Effector memory CD4-positive, alpha-beta T cell (primary cell): ENCODE data around the gene CACNB4.

Source experiments
- DNase-seq, 3 donors: peaks; one replicate each; pipeline ENCODE4 v3.0.0-alpha.2; 2020
- H3K27ac ChIP-seq: 2 replicates; pipeline ENCODE4 v1.7.0; 2013; ENCODE audit warnings: mild to moderate bottlenecking, low read length, moderate library complexity; ENCODE audit not compliant: insufficient read depth, poor library complexity, severe bottlenecking
- H3K27me3 ChIP-seq: replicated peaks from 2 replicates; pipeline ENCODE4 v1.7.0; 2013; ENCODE audit warnings: mild to moderate bottlenecking, low read length; ENCODE audit not compliant: insufficient read depth, control insufficient read depth, poor library complexity, severe bottlenecking
- H3K36me3 ChIP-seq: 2 replicates; pipeline ENCODE4 v1.7.0; 2013; ENCODE audit warnings: mild to moderate bottlenecking, low read length, moderate library complexity; ENCODE audit not compliant: control insufficient read depth, insufficient read depth
- H3K4me1 ChIP-seq: 2 replicates; pipeline ENCODE4 v1.7.0; 2013; ENCODE audit warnings: low read length, mild to moderate bottlenecking; ENCODE audit not compliant: control insufficient read depth, insufficient read depth, poor library complexity, severe bottlenecking
- H3K4me3 ChIP-seq: 2 replicates; pipeline ENCODE4 v1.7.0; 2013; ENCODE audit warnings: low read length, low read depth, mild to moderate bottlenecking; ENCODE audit not compliant: insufficient read depth, poor library complexity, severe bottlenecking
- H3K9me3 ChIP-seq: 2 replicates; pipeline ENCODE4 v1.7.0; 2013; ENCODE audit warnings: mild to moderate bottlenecking, low read length, moderate library complexity; ENCODE audit not compliant: control insufficient read depth

Gene CACNB4

GRCh38 chr2:151983221-151983620 is 115.6 kb downstream of the CACNB4 start:
- no peak for DNase-seq
- Histone ChIP-seq H3K27me3 (no peaks in the 10 kb centered on the region), H3K9me3 (no peaks in the 10 kb centered on the region), H3K4me1 (no peaks in the 10 kb centered on the region), H3K4me3 (no peak overlapping the region), H3K27ac (no peak overlapping the region), H3K36me3 (no peaks in the 10 kb centered on the region)

- H3K4me3 ChIP-seq, result no peak overlapping the region
- no peaks in the 10 kb centered on the region for H3K4me1 ChIP-seq
- no peaks in the 10 kb centered on the region for H3K9me3 ChIP-seq
- H3K27me3 ChIP-seq, result no peaks in the 10 kb centered on the region
- H3K27ac ChIP-seq, result no peak overlapping the region
- no peak for DNase-seq
- no peaks in the 10 kb centered on the region for H3K36me3 ChIP-seq
Measured at GRCh38 chr2:151981886-151982285, 117.0 kb downstream of the CACNB4 start.

- Histone ChIP-seq H3K36me3 (no peaks in the 10 kb centered on the region), H3K9me3 (no peaks in the 10 kb centered on the region), H3K4me3 (no peak overlapping the region), H3K27ac (no peak overlapping the region), H3K27me3 (no peaks in the 10 kb centered on the region), H3K4me1 (no peaks in the 10 kb centered on the region)
- DNase-seq, result no peak
Measured at GRCh38 chr2:151979694-151980093, 119.2 kb downstream of the CACNB4 start.

- no peaks in the 10 kb centered on the region for H3K9me3 ChIP-seq
- no peak overlapping the region for H3K27ac ChIP-seq
- no peaks in the 10 kb centered on the region for H3K36me3 ChIP-seq
- no peak for DNase-seq
- H3K4me3 ChIP-seq, result no peak overlapping the region
- H3K27me3 ChIP-seq, result no peaks in the 10 kb centered on the region
- no peaks in the 10 kb centered on the region for H3K4me1 ChIP-seq
Measured at GRCh38 chr2:151978709-151979108, 120.1 kb downstream of the CACNB4 start.

- no peaks in the 10 kb centered on the region for H3K36me3 ChIP-seq
- no peak overlapping the region for H3K4me3 ChIP-seq
- no peaks in the 10 kb centered on the region for H3K4me1 ChIP-seq
- no peaks in the 10 kb centered on the region for H3K27me3 ChIP-seq
- no peaks in the 10 kb centered on the region for H3K9me3 ChIP-seq
- no peak for DNase-seq
- H3K27ac ChIP-seq, result no peak overlapping the region
Measured at GRCh38 chr2:151977631-151978030, 121.2 kb downstream of the CACNB4 start.

GRCh38 chr2:151976945-151977353 is 121.9 kb downstream of the CACNB4 start:
- Histone ChIP-seq H3K27me3 (no peaks in the 10 kb centered on the region), H3K27ac (no peak overlapping the region), H3K4me3 (no peak overlapping the region), H3K4me1 (no peaks in the 10 kb centered on the region), H3K36me3 (no peaks in the 10 kb centered on the region), H3K9me3 (no peaks in the 10 kb centered on the region)
- no peak for DNase-seq

GRCh38 chr2:151975460-151976414 is 123.1 kb downstream of the CACNB4 start:
- H3K27me3 ChIP-seq, result no peaks in the 10 kb centered on the region
- DNase-seq, result no peak

GRCh38 chr2:151974988-151975387 is 123.9 kb downstream of the CACNB4 start:
- no peaks in the 10 kb centered on the region for H3K4me1 ChIP-seq
- H3K27ac ChIP-seq, result no peak overlapping the region
- no peaks in the 10 kb centered on the region for H3K27me3 ChIP-seq
- H3K9me3 ChIP-seq, result no peaks in the 10 kb centered on the region
- DNase-seq, result no peak
- H3K36me3 ChIP-seq, result no peaks in the 10 kb centered on the region
- H3K4me3 ChIP-seq, result no peak overlapping the region

More at GRCh38 chr2:151975460-151976414, 123.1 kb downstream of the CACNB4 start:
- no peaks in the 10 kb centered on the region for H3K4me1 ChIP-seq
- no peak overlapping the region for H3K27ac ChIP-seq
- H3K9me3 ChIP-seq, result no peaks in the 10 kb centered on the region
- no peaks in the 10 kb centered on the region for H3K36me3 ChIP-seq
- no peak overlapping the region for H3K4me3 ChIP-seq

- Histone ChIP-seq H3K36me3 (no peaks in the 10 kb centered on the region), H3K27me3 (no peaks in the 10 kb centered on the region), H3K4me1 (no peaks in the 10 kb centered on the region), H3K27ac (no peak overlapping the region), H3K4me3 (no peak overlapping the region), H3K9me3 (no peaks in the 10 kb centered on the region)
- DNase-seq, result no peak
Measured at GRCh38 chr2:151973901-151974199, 125.0 kb downstream of the CACNB4 start.

GRCh38 chr2:151973013-151973900 is 125.6 kb downstream of the CACNB4 start:
- H3K9me3 ChIP-seq, result no peaks in the 10 kb centered on the region
- H3K4me3 ChIP-seq, result no peak overlapping the region
- no peak for DNase-seq
- H3K27me3 ChIP-seq, result no peaks in the 10 kb centered on the region
- H3K27ac ChIP-seq, result no peak overlapping the region
- H3K36me3 ChIP-seq, result no peaks in the 10 kb centered on the region
- no peaks in the 10 kb centered on the region for H3K4me1 ChIP-seq
